ENCODE measurements around the gene GLRX5.
A peak's percentile ranks its signal among the peaks of the same experiment; 100 is the strongest.

GLRX5 gene

GRCh38 chr14:95536671-95537070 lies 1.8 kb downstream of the GLRX5 start:
- no peak for DNase-seq

- DNase-seq = no peak
Measured at GRCh38 chr14:95537298-95538089, 2.6 kb downstream of the GLRX5 start.

DNA sequence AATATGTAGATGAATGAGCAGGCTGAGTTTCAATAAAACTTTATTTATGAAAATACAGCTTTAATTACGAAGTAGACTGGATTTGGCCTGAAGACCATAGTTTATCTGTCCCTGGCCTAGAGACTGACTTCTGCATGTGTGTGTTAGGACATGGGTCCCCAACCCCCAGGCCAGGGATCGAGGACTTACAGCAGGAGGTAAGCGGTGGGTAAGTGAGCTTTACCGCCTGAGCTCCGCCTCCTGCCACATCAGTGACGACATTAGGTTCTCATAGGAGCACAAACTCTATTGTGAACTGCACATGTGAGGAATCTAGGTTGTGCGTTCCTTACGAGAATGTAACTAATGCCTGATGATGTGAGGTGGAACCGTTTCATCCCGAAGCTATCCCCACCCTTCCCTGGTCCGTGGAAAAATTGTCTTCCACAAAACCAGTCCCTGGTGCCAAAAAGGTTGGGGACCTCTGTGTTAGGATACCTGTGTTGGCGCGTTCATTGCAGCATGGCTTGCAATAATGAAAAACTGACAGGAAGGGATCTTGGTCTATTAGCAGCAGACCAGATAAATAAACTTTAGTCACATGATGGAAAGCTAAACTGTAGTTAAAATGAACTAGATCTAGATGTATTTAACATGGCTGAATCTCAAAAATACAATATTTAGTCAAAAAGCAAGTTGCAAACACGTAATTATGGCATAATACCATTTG lies 4.1 kb downstream of the GLRX5 start:
- DNase-seq = no peak

DNA sequence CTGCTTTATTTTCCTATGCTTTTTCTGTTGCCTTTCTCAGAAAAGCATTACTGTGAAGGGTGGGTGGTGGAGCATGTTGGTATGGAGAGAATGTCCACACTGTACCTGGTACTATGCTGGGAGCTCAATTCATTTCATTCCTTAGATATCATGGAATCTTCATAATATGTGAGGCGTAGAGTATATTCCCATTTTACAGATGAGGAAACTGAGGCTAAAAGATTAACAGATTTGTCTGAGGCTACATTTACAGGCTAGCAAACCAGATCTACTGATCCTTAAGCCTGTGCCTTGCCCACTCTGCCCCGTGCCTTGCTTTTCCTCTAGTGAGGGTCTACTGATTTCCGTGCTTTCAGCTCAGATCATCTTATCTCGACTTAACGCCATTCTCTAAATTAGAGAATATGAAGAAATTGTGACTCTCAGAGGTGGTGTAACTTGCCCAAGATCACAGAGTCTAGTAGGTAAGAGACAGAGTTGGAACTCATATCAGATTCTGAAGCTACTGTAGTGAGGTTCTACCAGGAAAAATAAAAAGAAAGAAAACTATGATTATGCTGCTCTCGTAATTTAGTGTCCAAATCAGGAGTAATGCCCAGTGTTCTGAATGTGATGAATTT lies 5.5 kb downstream of the GLRX5 start:
- no peak for DNase-seq

GRCh38 chr14:95541346-95541745 lies 6.5 kb downstream of the GLRX5 start:
- no peak for DNase-seq

GRCh38 chr14:95541932-95542930 lies 7.4 kb downstream of the GLRX5 start:
- no peak for DNase-seq

DNA sequence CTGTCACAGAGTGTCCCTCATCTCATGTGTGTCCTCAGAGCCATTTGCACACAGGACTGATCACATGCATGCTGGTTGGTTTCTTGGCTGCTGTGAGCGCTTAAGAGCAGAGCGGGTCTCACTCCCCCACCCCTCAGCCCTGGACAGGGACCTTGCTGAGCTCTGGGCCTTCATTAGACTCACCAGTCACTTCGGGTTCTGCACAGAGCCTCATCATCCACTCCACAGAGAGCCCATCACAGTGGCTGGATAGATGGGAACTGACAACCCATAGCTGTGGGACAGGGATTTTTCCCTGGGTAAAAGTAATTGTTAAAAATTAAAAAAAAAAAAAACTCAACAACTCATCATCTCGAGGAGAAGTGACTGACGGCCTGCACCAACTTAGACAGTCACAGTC lies 8.2 kb downstream of the GLRX5 start:
- no peak for DNase-seq

GRCh38 chr14:95544588-95544987 lies 9.7 kb downstream of the GLRX5 start:
- no peak for DNase-seq

DNA sequence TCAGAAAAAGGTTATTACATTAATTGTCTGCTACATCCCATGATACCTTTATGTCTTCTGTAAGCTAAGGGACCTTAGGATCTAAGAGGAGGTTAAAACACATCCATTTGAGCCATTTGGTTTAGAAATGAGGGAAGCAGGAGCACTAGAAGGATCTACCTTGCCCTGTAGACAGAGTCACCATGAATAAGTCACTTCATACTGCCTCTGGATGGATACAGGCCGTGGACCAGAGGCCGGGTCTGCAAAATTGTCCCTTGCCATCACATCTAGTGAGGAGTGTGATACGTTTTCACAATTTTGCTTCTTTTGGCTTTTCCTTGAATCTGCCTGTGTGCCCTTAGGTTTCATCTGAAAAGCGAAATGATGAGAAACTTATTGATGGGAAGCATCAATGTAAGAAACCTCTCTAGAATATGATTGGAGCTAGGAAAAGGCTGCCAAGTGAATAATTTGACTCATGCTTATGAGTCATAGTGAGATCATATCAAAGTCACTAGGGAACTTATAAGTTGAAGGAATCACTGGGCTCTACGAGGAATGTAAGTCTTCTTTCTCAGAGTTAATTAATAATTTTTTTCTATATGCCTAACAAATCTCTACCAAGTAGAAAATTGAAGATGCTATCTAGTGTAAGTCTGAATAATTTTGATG lies 10.8 kb downstream of the GLRX5 start:
- no peak for DNase-seq

DNA sequence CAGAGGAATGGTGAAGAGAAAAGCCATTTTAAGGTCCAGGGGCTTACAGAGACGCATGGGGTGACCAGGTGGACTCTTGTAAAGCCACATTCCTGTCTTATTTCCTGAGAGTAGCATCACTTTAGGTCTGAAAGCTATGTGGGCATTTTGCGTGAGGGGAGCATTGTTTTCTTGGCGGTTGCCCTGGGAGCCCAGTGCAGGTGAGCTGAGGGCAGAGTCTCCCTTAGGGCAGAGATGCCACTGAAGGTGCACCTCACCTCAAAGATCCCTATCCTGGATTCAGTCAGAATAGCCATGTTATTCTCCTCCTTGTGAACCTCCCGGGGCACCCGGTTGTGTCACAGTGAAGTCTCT lies 12.4 kb downstream of the GLRX5 start:
- DNase-seq = no peak

GRCh38 chr14:95547626-95548327 lies 12.9 kb downstream of the GLRX5 start:
- no peak for DNase-seq

DNA sequence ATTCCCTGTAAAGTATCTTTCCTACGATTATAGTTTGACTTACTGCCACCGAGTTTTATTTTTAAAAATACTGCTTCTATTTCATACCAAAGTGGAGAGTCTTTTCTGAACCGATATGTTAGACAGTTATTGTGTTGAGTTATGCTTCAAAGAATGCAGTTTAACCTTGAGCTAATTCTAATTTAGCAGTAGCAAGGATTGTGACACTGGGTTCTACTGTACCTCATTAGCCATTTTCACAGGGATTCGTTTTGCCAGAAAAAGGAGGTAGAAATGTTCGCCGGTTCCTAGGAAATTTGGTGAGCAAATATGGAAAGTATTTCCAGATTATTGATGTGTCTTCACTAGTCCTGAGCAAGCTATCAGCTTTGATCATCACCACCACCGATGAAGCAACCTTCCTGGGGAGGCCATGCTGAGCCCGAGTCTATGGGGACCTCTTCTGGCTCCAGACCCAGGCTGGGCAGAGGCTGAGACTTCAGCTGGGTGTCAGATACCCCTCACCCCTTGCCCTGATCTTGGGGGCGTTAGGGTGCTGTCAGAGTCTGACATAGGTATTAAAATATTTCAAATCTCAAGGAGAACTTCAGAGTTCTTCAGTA lies 13.6 kb downstream of the GLRX5 start:
- DNase-seq = no peak

DNA sequence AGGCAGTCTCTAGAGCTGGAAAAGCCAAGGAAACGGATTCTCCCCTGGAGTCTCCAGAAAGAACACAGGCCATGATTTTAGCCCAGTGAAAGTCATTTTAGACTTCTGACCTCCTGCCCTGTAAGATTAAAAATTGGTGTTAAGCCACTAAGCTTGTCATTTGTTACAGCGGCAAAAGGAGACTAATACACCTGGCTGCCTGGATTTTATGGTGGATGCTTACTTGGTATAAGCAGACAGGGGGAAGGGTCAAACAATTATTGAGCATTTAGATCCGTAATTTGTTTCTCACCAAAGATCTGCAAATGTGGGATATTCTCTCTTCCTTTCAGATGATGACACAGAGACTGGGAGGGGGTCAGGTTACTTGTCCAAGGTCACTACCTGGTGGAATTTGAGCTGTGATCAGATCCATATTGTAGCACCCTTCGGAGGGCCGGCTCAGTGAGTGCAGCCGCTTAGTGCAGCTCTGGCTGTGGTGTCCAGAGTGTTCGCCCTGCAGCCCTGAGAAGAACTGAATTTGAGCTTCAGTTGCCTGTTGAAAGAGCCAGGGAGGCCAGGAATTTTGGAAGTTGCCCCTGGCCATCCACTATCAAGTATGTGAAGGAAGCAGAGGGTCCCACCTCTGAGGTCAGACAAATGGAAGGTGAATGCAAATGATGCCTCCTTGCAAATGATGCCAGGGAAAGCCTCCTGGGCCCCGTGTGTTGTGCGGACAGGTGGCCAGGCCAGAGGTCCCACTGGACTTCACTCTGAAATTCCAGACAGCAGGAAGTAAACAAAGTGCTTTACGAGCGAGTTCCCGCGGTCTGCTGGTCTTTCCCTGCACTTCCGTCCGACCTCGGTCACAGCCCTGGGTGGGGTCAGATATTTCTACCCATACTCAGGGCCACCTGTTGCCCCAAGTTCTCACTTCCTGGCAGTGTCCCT lies 15.1 kb downstream of the GLRX5 start:
- no peak for DNase-seq

GRCh38 chr14:95551435-95551834 lies 16.6 kb downstream of the GLRX5 start:
- no peak for DNase-seq

DNA sequence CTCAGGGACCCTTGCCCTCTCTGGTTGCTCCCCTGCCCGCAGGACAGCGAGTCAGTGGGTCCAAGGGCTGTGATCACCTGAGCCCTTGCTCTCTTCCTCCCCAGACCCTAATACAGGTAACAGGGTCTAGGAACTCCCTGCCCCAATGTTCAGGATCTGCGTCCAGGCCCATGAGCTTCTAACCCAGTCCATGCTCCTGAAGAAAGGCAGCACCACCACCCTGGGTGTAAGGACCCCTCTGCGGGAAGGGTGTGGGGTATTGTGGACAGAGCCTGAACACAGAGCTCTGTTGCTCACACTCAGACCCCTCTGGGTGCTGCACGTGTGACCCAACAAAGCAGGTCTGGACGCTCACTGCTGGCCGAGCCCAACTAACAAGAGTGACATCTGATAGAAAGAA lies 18.3 kb downstream of the GLRX5 start:
- DNase-seq = no peak

DNA sequence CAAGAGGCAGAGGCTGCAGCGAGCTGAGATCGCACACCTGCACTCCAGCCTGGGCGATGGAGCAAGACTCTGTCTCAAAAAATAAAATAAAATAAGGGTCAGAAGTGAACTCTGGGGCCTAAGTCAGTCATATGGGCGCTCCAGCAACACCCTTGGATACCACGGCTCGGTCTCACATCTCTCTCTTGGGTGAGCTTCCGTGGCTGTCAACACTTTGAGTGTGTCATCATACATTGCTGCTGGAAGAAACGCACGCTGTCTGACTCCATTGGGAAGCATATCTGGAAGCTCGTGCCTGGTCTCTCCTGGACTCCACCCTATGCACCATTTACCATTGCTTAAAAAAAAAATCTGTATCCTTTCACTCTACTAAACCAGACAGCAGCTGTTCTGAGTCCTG lies 20.2 kb downstream of the GLRX5 start:
- DNase-seq = no peak

- no peak for DNase-seq
Measured at GRCh38 chr14:95557291-95557690, 22.4 kb downstream of the GLRX5 start.

- no peak for DNase-seq
Measured at GRCh38 chr14:95557832-95558231, 23.0 kb downstream of the GLRX5 start.

GRCh38 chr14:95559203-95559602 lies 24.4 kb downstream of the GLRX5 start:
- no peak for DNase-seq

- DNase-seq = peak; percentile 82
Measured at GRCh38 chr14:95561001-95561412, 26.2 kb downstream of the GLRX5 start.
